GM18861 (cell line): ENCODE results near the gene C1orf21.

Experiments used
- ATAC-seq: cut with Tn5 transposase; IDR thresholded peaks from one replicate; pipeline ENCODE4 v1.9.1; 2021; ENCODE audit not compliant: unreplicated experiment

Gene C1orf21

DNA sequence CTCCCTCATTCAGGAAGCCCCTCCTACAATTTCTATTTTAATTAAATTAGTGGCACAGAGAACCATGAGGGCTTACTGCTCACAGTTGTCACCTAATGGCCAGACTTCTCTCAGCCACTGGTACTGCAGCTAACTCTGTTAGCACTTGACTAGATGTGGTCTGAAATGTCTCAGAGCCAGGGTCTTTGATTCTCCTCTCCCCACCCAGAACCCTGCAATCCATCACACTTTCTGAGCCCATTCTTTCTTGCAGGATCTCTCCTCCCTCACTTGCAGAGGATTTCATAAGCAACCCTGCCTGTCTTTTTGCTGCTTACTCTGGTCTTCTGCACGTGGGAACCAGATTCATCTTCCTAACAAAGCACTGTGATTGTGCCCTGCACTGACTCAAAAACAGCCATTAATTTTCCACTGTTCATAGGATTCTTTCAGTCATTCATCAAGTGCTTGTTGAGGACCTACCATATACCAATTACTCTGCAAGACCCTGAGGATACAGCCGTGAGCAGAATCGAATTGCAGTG lies 259.4 kb downstream of the C1orf21 start:
- ATAC-seq, result no peak

GRCh38 chr1:184646824-184647223 lies 260.0 kb downstream of the C1orf21 start:
- no peak for ATAC-seq

DNA sequence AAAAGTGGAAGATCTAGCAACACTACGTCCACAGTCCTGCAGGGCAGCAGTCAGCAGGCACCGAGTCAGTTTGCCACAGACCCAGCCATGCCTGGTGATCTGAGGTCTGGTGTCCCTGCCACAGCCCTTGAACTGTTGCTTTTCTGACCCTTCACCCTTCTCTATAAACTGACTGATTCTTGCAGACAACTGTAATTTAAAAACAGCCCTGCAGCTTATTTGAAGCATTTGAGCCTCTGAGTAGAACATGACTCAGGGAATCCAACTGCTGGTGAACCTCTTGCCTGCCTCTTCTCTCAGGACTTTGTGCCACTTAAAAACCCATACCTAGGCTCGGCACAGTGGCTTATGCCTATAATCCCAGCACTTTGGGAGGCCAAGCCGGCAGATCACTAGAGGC lies 260.6 kb downstream of the C1orf21 start:
- ATAC-seq, result no peak

- ATAC-seq, result no peak
These were observed 261.5 kb downstream of the C1orf21 start for GRCh38 chr1:184648160-184648855.

- no peak for ATAC-seq
These were observed 262.0 kb downstream of the C1orf21 start for GRCh38 chr1:184648856-184649201.

DNA sequence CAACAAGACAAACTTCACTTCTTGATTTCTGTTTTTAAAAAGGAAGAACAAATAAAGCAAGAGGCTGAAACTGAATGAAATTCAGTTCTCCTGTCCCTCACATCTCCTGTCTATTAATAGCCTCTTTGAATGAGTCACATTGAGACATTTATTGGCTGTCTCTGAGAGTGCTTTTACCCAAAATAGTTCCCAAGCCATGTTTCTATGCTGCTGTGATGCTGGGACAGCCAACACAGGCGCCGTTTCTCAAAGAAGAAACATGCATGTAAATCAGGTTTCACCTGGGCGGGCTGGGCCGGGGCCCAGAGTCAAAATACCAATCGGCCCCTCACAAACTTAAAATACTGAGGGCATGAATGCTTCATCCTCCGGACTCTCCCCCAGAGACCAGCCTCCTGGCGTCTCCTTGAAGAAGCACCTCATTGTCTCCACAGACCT lies 262.6 kb downstream of the C1orf21 start:
- ATAC-seq, result peak; percentile 58

- no peak for ATAC-seq
These were observed 263.5 kb downstream of the C1orf21 start for GRCh38 chr1:184650177-184650866.

- no peak for ATAC-seq
These were observed 268.4 kb downstream of the C1orf21 start for GRCh38 chr1:184655185-184655584.

DNA sequence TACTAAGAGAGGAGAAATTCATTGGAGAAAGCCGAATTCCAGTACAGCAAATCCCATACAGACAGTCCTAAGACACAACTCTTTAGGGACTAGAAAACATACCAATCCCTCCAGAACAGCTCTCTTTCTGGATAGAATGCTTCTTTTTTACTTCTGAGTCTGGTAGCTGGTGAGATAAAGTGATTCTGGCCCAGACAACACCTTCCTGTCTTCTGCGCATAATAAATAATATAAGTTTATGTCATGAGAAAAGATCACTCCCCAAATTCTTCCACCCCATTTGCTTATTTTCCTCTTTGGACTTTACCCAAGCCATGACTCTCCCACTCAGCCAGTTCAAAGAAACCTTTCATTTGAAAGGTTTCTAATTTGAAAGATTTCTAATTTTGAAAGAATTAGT lies 269.4 kb downstream of the C1orf21 start:
- ATAC-seq, result no peak

GRCh38 chr1:184658055-184658454 lies 271.2 kb downstream of the C1orf21 start:
- no peak for ATAC-seq

- ATAC-seq, result no peak
These were observed 273.8 kb downstream of the C1orf21 start for GRCh38 chr1:184660462-184661191.

DNA sequence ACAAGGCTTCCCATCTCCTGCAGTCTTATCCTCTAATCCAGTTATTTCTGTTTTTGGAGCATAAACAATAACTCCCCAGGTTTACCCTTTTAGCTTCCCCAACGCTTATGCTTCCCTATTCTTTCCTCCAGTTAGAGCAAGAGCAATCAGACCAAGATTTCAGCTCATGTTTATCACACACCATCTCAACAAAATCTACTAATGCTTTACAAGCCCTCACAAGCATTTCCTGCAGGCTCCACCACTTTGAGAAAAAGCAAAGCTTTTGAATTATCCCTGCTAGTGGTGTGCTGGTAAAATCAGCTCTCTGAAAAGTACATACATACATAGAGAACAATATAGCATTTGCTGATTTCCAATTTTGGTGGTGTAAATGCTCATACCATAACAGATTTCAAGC lies 275.0 kb downstream of the C1orf21 start:
- ATAC-seq, result no peak

GRCh38 chr1:184664042-184664660 lies 277.3 kb downstream of the C1orf21 start:
- ATAC-seq, result no peak

DNA sequence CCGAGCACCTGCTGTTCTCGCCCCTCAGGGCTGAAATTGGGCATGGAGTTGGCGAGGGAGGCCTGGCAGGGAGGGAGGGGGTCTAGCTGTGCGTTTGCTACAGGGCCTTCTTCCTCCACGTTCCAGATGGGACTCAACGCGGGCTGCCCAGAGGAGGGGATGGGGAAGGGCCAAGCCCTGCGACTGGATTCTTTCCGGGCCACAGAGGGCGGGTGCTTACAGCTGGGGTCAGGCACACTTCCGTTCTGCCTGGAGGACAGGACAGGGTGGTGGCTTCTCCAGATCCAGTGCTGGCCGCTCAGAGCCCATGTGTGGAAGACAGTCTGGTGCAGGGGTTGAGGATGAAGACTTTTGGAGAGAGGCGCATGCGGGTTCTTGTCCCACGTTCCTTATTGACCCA lies 277.8 kb downstream of the C1orf21 start:
- no peak for ATAC-seq

GRCh38 chr1:184665360-184665759 lies 278.5 kb downstream of the C1orf21 start:
- no peak for ATAC-seq

DNA sequence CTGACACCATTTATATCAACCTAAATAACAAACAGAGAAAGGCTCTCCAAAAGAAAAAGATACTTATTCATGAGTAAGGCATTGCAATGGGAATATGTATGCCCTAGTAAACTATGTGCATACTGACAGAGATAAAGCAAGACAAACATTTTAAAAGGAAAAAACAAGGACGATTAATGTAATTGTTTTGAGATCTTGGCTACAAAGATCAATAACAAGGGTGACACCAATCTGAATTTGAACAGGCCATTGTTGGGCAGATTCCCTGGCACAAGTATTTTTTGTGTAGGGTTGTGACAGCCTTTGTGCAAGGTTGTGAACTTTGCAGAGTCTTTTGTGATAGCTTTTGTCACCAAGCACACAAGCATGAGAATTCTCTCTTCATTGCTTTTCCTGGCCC lies 282.6 kb downstream of the C1orf21 start:
- no peak for ATAC-seq

DNA sequence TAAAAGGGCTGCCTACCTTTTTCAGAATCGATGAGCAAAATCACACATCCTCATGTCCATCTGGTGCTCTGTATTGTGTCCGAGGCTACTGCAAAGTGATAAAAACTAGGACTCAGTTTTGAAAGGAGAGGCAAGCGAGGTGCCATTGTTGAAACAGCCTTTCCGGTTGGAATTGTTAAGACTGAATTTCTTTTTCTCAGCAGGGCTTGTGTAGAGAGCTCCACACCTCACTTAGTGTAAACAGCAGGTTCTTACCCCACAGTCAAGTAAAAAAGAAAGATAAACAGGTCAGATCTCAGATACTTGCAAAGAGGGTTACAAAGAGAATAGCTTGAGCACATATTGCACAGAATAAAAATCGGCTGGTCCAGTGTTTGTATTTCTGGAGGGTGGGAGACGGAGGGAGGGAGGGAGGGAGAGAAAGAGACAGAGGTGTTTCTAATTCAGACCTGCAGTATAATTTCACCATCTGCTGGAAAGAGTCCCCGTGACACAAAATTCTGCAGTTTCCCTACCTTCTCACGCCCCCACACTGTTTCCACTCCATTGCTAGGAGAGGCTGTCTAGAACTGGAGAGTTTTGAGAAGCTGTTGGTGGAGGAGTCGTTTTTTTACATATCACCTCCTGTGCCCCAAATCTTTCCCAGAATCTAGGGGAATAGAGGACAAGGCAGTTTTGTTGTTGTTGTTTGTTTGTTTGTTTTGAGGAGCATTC lies 285.3 kb downstream of the C1orf21 start:
- ATAC-seq, result no peak

DNA sequence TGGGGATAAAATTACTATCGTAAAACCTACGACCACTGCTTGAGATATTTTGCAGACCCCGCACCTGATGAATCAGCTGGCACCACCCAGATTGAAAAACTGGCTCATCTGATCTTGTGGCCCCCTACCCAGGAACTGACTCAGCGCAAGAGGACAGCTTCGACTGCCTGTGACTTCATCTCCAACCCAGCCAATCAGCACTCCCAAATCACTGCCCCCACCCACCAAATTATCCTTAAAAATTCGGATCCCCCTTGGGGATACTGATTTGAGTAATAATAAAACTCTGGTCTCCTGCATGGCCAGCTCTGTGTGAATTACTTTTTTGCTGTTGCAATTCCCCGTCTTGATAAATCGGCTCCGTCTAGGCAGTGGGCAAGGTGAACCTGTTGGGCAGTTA lies 286.5 kb downstream of the C1orf21 start:
- no peak for ATAC-seq

- ATAC-seq, result no peak
These were observed 290.5 kb downstream of the C1orf21 start for GRCh38 chr1:184677344-184677743.
